GM12878 (cell line): Measurements from ENCODE around the gene CDON.

Experiments
- BCL11A ChIP-seq: IDR thresholded peaks from 2 replicates; pipeline ENCODE4 v1.6.1; 2011; ENCODE audit warnings: low read depth, low read length
- CTCF ChIP-seq, 3 experiments: IDR thresholded peaks in 2 of 3; conservative IDR thresholded peaks in 1 of 3; 2 replicates each; pipeline ENCODE4 v1.5.1; 2011; ENCODE audit warnings: low read depth in 3 of 3, low read length in 3 of 3, mild to moderate bottlenecking in 3 of 3, control low read depth in 2 of 3, moderate library complexity in 2 of 3, inconsistent platforms in 1 of 3, mixed read lengths in 1 of 3; ENCODE audit not compliant: control insufficient read depth in 2 of 3, insufficient read depth in 1 of 3; ENCODE audit errors: extremely low read depth in 1 of 3
- NFYA ChIP-seq: IDR thresholded peaks from 2 replicates; pipeline ENCODE4 v1.6.1; 2011; ENCODE audit warnings: low read depth, mild to moderate bottlenecking, low read length, improper control_type of control experiment, borderline replicate concordance
- SRF ChIP-seq, 2 experiments: IDR thresholded peaks; 2 replicates each; pipeline ENCODE4 v1.6.1; 2011; ENCODE audit warnings: low read depth in 2 of 2, low read length in 2 of 2, mild to moderate bottlenecking in 1 of 2, moderate library complexity in 1 of 2

- no peak for TF ChIP-seq SRF (IDR thresholded peaks at IDR 0.05; ENCODE audit: low read depth in 2 of 2, low read length in 2 of 2)
- TF ChIP-seq NFYA = no peak
- no peak for TF ChIP-seq CTCF (IDR thresholded peaks at IDR 0.05 in 2 of 3, conservative IDR thresholded peaks at IDR 0.05 in 1 of 3; ENCODE audit: control insufficient read depth in 2 of 3, extremely low read depth in 1 of 3, insufficient read depth in 1 of 3, low read depth in 3 of 3, low read length in 3 of 3)
- no peak for TF ChIP-seq BCL11A
Observed at GRCh38 chr11:125910226-125910849, 152.3 kb downstream of the CDON start.
